ENCODE results near the gene FRYL.

Gene FRYL

GRCh38 chr4:48603366-48604003 is 176.6 kb downstream of the FRYL start:
- DNase-seq (ENCODE audit: low spot score), result no peak

DNA sequence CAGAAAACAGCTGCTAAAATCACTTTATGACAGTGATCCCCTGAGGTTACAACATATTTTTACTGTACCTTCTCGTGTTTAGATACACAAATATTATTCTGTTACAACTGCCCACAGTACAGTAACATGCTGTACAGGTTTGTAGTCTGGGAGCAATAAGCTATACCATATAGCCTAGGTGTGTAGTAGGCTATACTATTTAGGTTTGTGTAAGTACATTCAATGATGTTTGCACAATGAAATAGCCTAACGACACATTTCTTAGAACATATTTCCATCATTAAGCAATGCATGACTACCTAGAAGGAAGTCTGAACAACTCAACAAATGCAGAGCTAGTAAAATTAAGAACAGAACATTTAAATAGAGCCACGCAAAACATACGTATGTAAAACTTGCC is 177.3 kb downstream of the FRYL start:
- no peak for DNase-seq (ENCODE audit: low spot score)

- no peak for DNase-seq (ENCODE audit: low spot score)
Observed at GRCh38 chr4:48602222-48602621, 177.9 kb downstream of the FRYL start.

DNA sequence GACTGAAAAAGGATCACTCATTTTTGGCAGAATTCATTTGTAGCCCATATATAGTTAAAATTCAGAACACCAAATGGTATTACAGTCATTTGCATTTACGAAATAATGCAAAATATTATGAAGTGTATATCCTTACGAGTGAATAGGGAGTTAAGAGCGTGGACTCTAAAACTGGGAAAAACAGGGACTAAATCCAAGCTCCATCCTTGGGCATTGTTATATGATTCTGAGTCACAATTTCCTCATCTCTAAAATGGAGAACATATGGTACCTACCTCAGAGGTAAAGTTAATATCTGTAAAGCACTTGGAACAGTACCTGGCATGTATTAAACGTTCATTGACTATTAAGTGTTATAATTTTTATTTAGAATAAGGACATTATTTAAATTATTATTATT is 183.7 kb downstream of the FRYL start:
- DNase-seq (ENCODE audit: low spot score), result no peak

DNA sequence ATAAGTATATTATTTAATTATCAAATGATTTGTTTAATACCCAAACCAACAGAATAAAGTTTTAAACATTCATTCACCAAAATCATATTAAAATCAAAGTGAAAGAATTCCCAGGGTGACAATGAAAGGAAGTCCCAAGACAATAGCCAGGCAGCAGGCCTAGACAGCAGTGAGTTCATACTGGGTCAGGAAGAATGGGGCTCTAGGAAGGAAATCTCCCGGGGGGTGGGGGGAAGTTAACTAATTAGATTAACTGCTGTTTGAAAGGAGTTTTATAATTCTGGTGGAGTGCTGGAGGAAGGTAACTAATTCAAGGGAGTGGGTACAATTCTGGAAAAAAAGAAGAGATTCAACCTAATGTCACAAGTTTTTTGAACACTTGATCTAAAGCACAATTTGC is 185.9 kb downstream of the FRYL start:
- DNase-seq (ENCODE audit: low spot score), result no peak

- DNase-seq (ENCODE audit: low spot score), result no peak
Observed at GRCh38 chr4:48591372-48591771, 188.7 kb downstream of the FRYL start.

DNA sequence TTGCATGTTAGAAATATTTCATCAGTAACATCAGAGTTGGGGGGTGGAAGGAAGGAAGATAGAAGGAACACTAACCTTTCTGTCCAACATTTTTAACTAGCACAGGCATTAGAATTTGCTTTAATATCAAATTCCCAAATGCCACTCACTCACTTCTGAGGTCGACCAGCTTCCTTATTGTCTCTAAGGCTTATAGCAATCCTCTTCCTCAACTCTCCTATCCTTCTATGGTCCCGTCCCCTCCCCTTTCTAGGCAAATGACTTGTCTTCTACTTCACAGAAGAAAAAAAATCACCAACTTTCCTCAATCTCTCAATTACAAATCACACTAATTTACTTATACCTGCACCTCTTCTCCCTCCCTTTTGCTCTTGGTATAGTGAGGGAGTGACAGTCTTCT is 189.2 kb downstream of the FRYL start:
- DNase-seq (ENCODE audit: low spot score), result no peak

DNA sequence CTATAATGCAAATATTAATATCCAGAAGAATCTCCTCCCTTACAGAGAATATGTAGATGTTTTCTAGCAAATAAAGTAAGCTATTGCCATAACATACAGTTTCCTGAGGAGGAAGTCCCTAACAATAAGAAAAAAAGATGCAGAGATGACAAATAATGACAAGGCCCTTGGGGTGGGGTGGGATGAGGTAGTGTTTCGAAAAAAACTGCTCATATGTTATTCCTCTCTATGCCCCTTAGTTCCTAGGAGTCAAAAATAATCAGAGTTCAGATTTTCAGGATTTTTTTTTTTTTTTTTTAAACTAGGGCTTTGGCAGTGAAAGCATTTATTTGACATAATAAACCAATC is 191.0 kb downstream of the FRYL start:
- no peak for DNase-seq (ENCODE audit: low spot score)

- no peak for DNase-seq (ENCODE audit: low spot score)
Observed at GRCh38 chr4:48588230-48589097, 191.6 kb downstream of the FRYL start.

GRCh38 chr4:48585401-48585800 is 194.7 kb downstream of the FRYL start:
- peak; percentile 29 for DNase-seq (ENCODE audit: low spot score)

GRCh38 chr4:48578132-48578968 is 201.7 kb downstream of the FRYL start:
- peak; percentile 82 for DNase-seq (ENCODE audit: low spot score)

GRCh38 chr4:48575964-48576363 is 204.1 kb downstream of the FRYL start:
- no peak for DNase-seq (ENCODE audit: low spot score)

GRCh38 chr4:48571471-48571870 is 208.6 kb downstream of the FRYL start:
- DNase-seq (ENCODE audit: low spot score), result no peak

DNA sequence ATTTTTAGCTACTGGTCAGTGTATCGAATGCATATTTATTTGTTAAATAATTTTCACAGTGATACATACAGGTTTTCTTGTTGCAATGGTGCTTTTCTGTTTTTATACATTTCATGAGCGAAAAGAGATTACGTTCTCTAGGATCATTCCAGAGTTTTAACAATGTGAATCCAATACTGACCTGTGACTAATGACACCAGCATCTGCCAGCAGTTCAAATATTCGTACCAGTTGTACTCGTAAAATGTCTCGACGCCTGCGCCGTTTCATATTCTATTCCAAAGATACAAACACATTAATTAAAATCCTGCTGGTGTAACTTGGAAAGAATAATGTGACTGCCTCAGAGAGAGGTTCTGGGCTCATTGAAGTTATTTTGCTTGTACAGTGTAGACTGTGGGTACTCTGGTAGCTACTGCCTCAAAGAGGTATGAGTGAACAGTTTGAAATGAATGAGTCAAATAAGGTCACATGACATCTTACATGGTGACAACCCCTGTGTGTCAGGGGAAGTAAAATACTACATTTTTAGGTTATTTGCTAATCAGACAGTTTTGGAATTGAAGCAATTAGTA is 209.3 kb downstream of the FRYL start:
- DNase-seq (ENCODE audit: low spot score), result no peak

GRCh38 chr4:48566034-48566384 is 214.1 kb downstream of the FRYL start:
- no peak for DNase-seq (ENCODE audit: low spot score)

GRCh38 chr4:48565362-48566033 is 214.6 kb downstream of the FRYL start:
- DNase-seq (ENCODE audit: low spot score), result no peak

- DNase-seq (ENCODE audit: low spot score), result no peak
Observed at GRCh38 chr4:48564151-48564550, 215.9 kb downstream of the FRYL start.

GRCh38 chr4:48558819-48559218 is 221.3 kb downstream of the FRYL start:
- DNase-seq (ENCODE audit: low spot score), result no peak

DNA sequence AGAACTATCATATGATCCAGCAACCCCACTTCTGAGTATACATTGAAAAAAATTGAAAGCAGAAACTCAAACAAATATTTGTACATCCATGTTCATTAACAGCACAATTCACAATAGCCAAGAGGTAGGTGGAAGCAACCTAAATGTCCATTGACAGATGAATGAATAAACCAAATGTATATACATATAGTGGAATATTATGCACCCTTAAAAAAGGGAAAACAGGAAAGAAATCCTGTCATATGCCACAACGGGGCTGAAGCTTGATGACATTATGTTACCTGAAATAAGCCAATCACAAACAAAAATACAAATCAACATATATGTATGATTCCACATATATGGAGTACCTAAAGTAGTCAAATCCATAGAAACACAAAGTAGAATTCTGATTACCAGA is 222.1 kb downstream of the FRYL start:
- no peak for DNase-seq (ENCODE audit: low spot score)

- DNase-seq (ENCODE audit: low spot score), result no peak
Observed at GRCh38 chr4:48557478-48557877, 222.6 kb downstream of the FRYL start.

- DNase-seq (ENCODE audit: low spot score), result no peak
Observed at GRCh38 chr4:48556268-48556667, 223.8 kb downstream of the FRYL start.

DNA sequence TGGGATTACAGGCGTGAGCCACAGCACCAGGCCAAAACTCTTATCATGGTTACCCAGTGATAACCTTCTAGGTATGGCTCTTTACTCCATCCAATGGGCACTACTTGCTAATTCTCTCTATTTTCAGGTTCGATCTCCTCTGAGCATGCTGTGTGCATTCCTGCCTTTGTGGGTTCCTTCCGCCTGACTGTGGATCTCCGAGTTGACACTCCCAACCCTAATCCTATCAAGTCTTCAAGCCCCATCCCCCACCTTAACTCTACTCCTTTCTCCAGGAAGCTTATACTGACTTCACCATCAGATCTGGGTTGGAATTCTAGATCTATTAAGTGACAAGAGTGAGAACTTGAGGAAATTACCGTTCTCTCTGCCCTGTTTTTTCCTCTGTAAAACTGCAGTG is 225.5 kb downstream of the FRYL start:
- no peak for DNase-seq (ENCODE audit: low spot score)
